GM12878 (cell line): ENCODE results near the gene ASIP. TPM values are rescaled to one million over a fixed set of nuclear protein-coding genes. Genes with fewer than 3 reads are reported as not detected.

Experiments used
- ATAC-seq: fragments of 200-7000 bp; cut with Tn5 transposase; 3 replicates; pipeline ENCODE4 v1.9.1; 2020; ENCODE audit warnings: mild to moderate bottlenecking, moderate library complexity
- BruUV-seq: library from RNA; stranded (reverse); fragments of 400-500 nt; replicated peaks from 2 replicates; lab custom pipeline; 2021; lab: Mats Ljungman, UMichigan
- CTCF ChIA-PET: fragments of 300-600 bp; sonication (Branson Sonifier 250); formaldehyde crosslinking; extraction: SDS; loops from one replicate; lab custom pipeline; 2021; ENCODE audit warnings: inconsistent platforms; lab: Yijun Ruan, JAX
- POLR2A ChIA-PET: fragments of 350-600 bp; formaldehyde crosslinking; extraction: SDS; loops from one replicate; lab custom pipeline; 2021; ENCODE audit warnings: inconsistent platforms; lab: Charles Lee
- RAD21 ChIA-PET: fragments of 300-600 bp; sonication (Branson Sonifier 250); formaldehyde crosslinking; loops from one replicate; lab custom pipeline; 2023; ENCODE audit warnings: antibody characterized with exemption; ENCODE audit not compliant: unreplicated experiment; lab: Charles Lee
- SMC1A ChIA-PET: fragments of 300-600 bp; sonication (Branson Sonifier 250); formaldehyde crosslinking; loops from one replicate; lab custom pipeline; 2023; ENCODE audit not compliant: unreplicated experiment, uncharacterized antibody; lab: Charles Lee
- DNase-seq: peaks from one replicate; pipeline ENCODE4 v3.0.0-alpha.2; 2011; ENCODE audit warnings: low read depth, low spot score
- FAIRE-seq: peaks from 3 replicates; lab custom pipeline; 2011; peaks lifted over from hg19 to GRCh38; lab: Jason Lieb, UNC
- H2AFZ ChIP-seq: 2 replicates; pipeline ENCODE4 v1.6.0; 2011; ENCODE audit warnings: low read depth, low read length, control low read depth; ENCODE audit not compliant: control insufficient read depth
- H3K27ac ChIP-seq: 2 replicates; pipeline ENCODE4 v1.5.1; 2011; ENCODE audit warnings: control low read depth; ENCODE audit not compliant: control insufficient read depth, insufficient read depth
- H3K27me3 ChIP-seq, 2 experiments: replicated peaks in 1 of 2; 2 replicates each; pipeline versions ENCODE4 v1.6.0 to v1.6.1; 2011; ENCODE audit warnings: low read length in 1 of 2; ENCODE audit not compliant: control insufficient read depth in 2 of 2, insufficient read depth in 2 of 2
- H3K36me3 ChIP-seq, 2 experiments: 2 replicates each; pipeline ENCODE4 v1.5.1; 2011; ENCODE audit warnings: low read length in 1 of 2; ENCODE audit not compliant: control insufficient read depth in 2 of 2, insufficient read depth in 2 of 2
- H3K4me1 ChIP-seq: 2 replicates; pipeline ENCODE4 v1.6.1; 2011; ENCODE audit warnings: mild to moderate bottlenecking, low read length, moderate library complexity, mixed read lengths; ENCODE audit not compliant: control insufficient read depth, insufficient read depth
- H3K4me2 ChIP-seq: 2 replicates; pipeline ENCODE4 v1.6.0; 2011; ENCODE audit warnings: control low read depth; ENCODE audit not compliant: control insufficient read depth, insufficient read depth
- H3K4me3 ChIP-seq: fragments of 200-600 bp; sonication (generic); 2 replicates; pipeline ENCODE4 v1.5.1; 2016
- H3K79me2 ChIP-seq: 2 replicates; pipeline ENCODE4 v1.6.0; 2011; ENCODE audit warnings: low read length; ENCODE audit not compliant: control insufficient read depth, insufficient read depth
- H3K9ac ChIP-seq: 2 replicates; pipeline ENCODE4 v1.8.0; 2011; ENCODE audit warnings: low read length, control low read depth, mixed read lengths; ENCODE audit not compliant: control insufficient read depth, insufficient read depth
- H3K9me3 ChIP-seq: replicated peaks from 3 replicates; pipeline ENCODE4 v1.5.1; 2011; ENCODE audit warnings: mild to moderate bottlenecking, low read length; ENCODE audit not compliant: control insufficient read depth, insufficient read depth
- H4K20me1 ChIP-seq: 2 replicates; pipeline ENCODE4 v1.6.0; 2011; ENCODE audit not compliant: control insufficient read depth, insufficient read depth
- BCL11A ChIP-seq: IDR thresholded peaks from 2 replicates; pipeline ENCODE4 v1.6.1; 2011; ENCODE audit warnings: low read depth, low read length
- EGR1 ChIP-seq, 2 experiments: IDR thresholded peaks; 1 replicate in 1 of 2; 2 replicates in 1 of 2; pipeline ENCODE4 v1.6.1; 2011 to 2012; ENCODE audit warnings: low read depth in 2 of 2, low read length in 2 of 2, borderline replicate concordance in 1 of 2, mild to moderate bottlenecking in 1 of 2, moderate library complexity in 1 of 2
- EZH2 ChIP-seq: IDR thresholded peaks from 2 replicates; pipeline ENCODE4 v1.6.1; 2012; ENCODE audit warnings: low read depth, mild to moderate bottlenecking, control low read depth, inconsistent platforms, low read length, borderline replicate concordance; ENCODE audit not compliant: control insufficient read depth
- HDAC2 ChIP-seq: fragments of 200-600 bp; sonication (generic); IDR thresholded peaks from 2 replicates; pipeline ENCODE4 v1.6.1; 2017
- PAX5 ChIP-seq: IDR thresholded peaks from 2 replicates; pipeline ENCODE4 v1.6.1; 2011; ENCODE audit warnings: low read depth, low read length, borderline replicate concordance
- SP1 ChIP-seq: IDR thresholded peaks from one replicate; pipeline ENCODE4 v1.6.1; 2011; ENCODE audit warnings: low read depth, low read length
- SRF ChIP-seq, 2 experiments: IDR thresholded peaks; 2 replicates each; pipeline ENCODE4 v1.6.1; 2011; ENCODE audit warnings: low read depth in 2 of 2, low read length in 2 of 2, mild to moderate bottlenecking in 1 of 2, moderate library complexity in 1 of 2
- TCF3 ChIP-seq: IDR thresholded peaks from 2 replicates; pipeline ENCODE4 v1.6.1; 2012; ENCODE audit warnings: low read depth, mild to moderate bottlenecking, low read length, borderline replicate concordance; ENCODE audit not compliant: insufficient read depth
- WGBS: methylation state at CpG from one replicate; pipeline ENCODE4 v1.1.6; 2016; ENCODE audit warnings: low lambda C conversion rate; ENCODE audit not compliant: insufficient replicate concordance, insufficient coverage; ENCODE audit errors: missing lambda C conversion rate; 5-methylcytosine and 5-hydroxymethylcytosine counted together
- in situ Hi-C: fragments of 300-500 bp; cut with MboI; formaldehyde crosslinking; loops from 9 replicates; pipeline ENCODE4 v1.14.3; 2018; ENCODE audit warnings: mixed read lengths
- intact Hi-C: fragments of 100-400 bp; cut with micrococcal nuclease; formaldehyde crosslinking; loops from one replicate; pipeline ENCODE4 v1.14.2; 2022; ENCODE audit not compliant: unreplicated experiment
- polyA plus RNA-seq, 11 experiments: library from polyadenylated mRNA; depleted of rRNA in 4 of 11; unstranded in 6 of 11; stranded (reverse) in 5 of 11; fragments of >200 nt; fragmentation: Nextera tagmentation in 4 of 11; fragmentation: Illumina TruSeq in 1 of 11; extraction: Ambion mirVana in 4 of 11; extraction: Trizol in 1 of 11; gene quantifications; 1 replicate in 1 of 11; 2 replicates in 10 of 11; pipeline versions ENCODE4 v1.2.1 to v1.2.3, GENCODE V29; 2011 to 2016; ENCODE audit warnings: inconsistent platforms in 2 of 11, missing spikeins in 2 of 11, low read depth in 1 of 11
- total RNA-seq, 4 experiments: library from RNA; depleted of rRNA in 3 of 4; stranded (reverse); fragments of >200 nt in 3 of 4; fragmentation: Illumina TruSeq in 1 of 4; extraction: Trizol in 1 of 4; gene quantifications; 2 replicates each; pipeline versions ENCODE4 v1.2.1 to v1.2.3, GENCODE V29; 2013 to 2021
- TF ChIP-seq, protein P1 (sequence below): fragments of 450-650 bp; IDR thresholded peaks from 2 replicates; pipeline ENCODE4 v1.6.1; 2016; ENCODE audit warnings: mild to moderate bottlenecking

The ASIP gene
- total and polyA plus RNA-seq, 10 of the 15 experiments (the other 5 are each of a cell fraction or from before 2014, with no cell fraction given) = 0.29 TPM; not detected in 9

DNA sequence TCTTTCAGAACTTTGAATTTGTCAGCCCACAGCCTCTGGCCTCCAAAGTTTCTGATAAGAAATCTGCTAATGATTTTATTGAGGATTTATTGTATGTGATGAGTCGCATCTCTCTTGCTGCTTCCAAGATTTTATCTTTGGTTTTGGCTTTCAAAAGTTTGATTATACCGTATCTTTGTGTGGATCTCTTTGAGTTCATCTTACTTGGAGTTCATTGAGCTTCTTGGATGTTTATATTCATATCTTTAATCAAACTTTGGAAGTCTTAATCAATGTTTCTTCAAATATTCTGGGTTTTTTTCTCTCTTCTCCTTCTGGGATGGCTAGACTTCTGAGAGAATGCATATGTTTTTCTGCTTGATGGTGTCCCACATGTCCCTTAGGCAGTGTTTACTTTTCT is 3.3 kb upstream of the ASIP start:
- FAIRE-seq (no peak), DNase-seq (no peak), ATAC-seq (no peak)
- no peak overlapping the region for H3K9ac ChIP-seq
- H3K27ac ChIP-seq = no peak overlapping the region
- no TSS peak for BruUV-seq
- no peak overlapping the region for H3K4me3 ChIP-seq
- H3K4me1 ChIP-seq = no peaks in the 10 kb centered on the region; the same call in 1 of the 2 replicates
- H3K79me2 ChIP-seq = no peaks in the 10 kb centered on the region
- ChIA-PET POLR2A (no interaction called here), CTCF (no interaction called here), RAD21 (no interaction called here), SMC1A (no interaction called here)
- 71% methylated on average over 2 of the region's 2 CpGs for WGBS
- in situ Hi-C loops (no loop called here), intact Hi-C loops (no loop called here)
- H4K20me1 ChIP-seq = no peaks in the 10 kb centered on the region
- H3K9me3 ChIP-seq = no peaks in the 10 kb centered on the region; the same call in 1 of the 3 replicates
- H3K36me3 ChIP-seq = no peaks in the 10 kb centered on the region
- H2AFZ ChIP-seq = no peak overlapping the region
- H3K4me2 ChIP-seq = no peak overlapping the region
- H3K27me3 ChIP-seq = no peaks in the 10 kb centered on the region; a peak in 1 of 4 replicates
- TF ChIP-seq SP1 (no peak), HDAC2 (no peak), PAX5 (no peak), BCL11A (no peak), EGR1 (IDR thresholded peaks at IDR 0.05; ENCODE audit: borderline replicate concordance in 1 of 2, low read depth in 2 of 2, low read length in 2 of 2) (no peak), EZH2 (no peak), TCF3 (no peak), SRF (IDR thresholded peaks at IDR 0.05; ENCODE audit: low read depth in 2 of 2, low read length in 2 of 2) (no peak)
- TF ChIP-seq, protein P1, sequence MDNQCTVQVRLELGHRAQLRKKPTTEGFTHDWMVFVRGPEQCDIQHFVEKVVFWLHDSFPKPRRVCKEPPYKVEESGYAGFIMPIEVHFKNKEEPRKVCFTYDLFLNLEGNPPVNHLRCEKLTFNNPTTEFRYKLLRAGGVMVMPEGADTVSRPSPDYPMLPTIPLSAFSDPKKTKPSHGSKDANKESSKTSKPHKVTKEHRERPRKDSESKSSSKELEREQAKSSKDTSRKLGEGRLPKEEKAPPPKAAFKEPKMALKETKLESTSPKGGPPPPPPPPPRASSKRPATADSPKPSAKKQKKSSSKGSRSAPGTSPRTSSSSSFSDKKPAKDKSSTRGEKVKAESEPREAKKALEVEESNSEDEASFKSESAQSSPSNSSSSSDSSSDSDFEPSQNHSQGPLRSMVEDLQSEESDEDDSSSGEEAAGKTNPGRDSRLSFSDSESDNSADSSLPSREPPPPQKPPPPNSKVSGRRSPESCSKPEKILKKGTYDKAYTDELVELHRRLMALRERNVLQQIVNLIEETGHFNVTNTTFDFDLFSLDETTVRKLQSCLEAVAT = no peak
